Activated naive CD4-positive, alpha-beta T cell treated with anti-CD3 and anti-CD28 coated beads, Interleukin-2, amount 50 U/mL, for 16 hours (primary cell): ENCODE data around the gene ABHD12.
"Not testable (repeated sequence)": the region's sequence is repeated elsewhere in the genome, so short reads cannot be mapped to it uniquely, and the experiment has no call there.

Source experiments
- DNase-seq: peaks from one replicate; pipeline ENCODE4 v3.0.0-alpha.2; 2020

ABHD12 gene

GRCh38 chr20:25353353-25353746 is 37.3 kb downstream of the ABHD12 start:
- no peak for DNase-seq

- DNase-seq: no peak
Measured at GRCh38 chr20:25352746-25353145, 37.9 kb downstream of the ABHD12 start.

- no peak for DNase-seq
Measured at GRCh38 chr20:25351024-25351360, 39.6 kb downstream of the ABHD12 start.

- DNase-seq: no peak
Measured at GRCh38 chr20:25346349-25346748, 44.3 kb downstream of the ABHD12 start.

GRCh38 chr20:25345721-25346120 is 44.9 kb downstream of the ABHD12 start:
- DNase-seq: no peak

- DNase-seq: no peak
Measured at GRCh38 chr20:25344634-25345033, 46.0 kb downstream of the ABHD12 start.

- no peak for DNase-seq
Measured at GRCh38 chr20:25341716-25342680, 48.6 kb downstream of the ABHD12 start.

- no peak for DNase-seq
Measured at GRCh38 chr20:25340380-25340779, 50.3 kb downstream of the ABHD12 start.

GRCh38 chr20:25339608-25340007 is 51.0 kb downstream of the ABHD12 start:
- DNase-seq: no peak

- no peak for DNase-seq
Measured at GRCh38 chr20:25338112-25339023, 52.3 kb downstream of the ABHD12 start.

- no peak for DNase-seq
Measured at GRCh38 chr20:25336561-25337422, 53.8 kb downstream of the ABHD12 start.

GRCh38 chr20:25334972-25335371 is 55.7 kb downstream of the ABHD12 start:
- not testable (repeated sequence) for DNase-seq

- no peak for DNase-seq
Measured at GRCh38 chr20:25328954-25329498, 61.6 kb downstream of the ABHD12 start.

- no peak for DNase-seq
Measured at GRCh38 chr20:25327521-25328235, 63.0 kb downstream of the ABHD12 start.

GRCh38 chr20:25325997-25326396 is 64.6 kb downstream of the ABHD12 start:
- DNase-seq: no peak

- DNase-seq: no peak
Measured at GRCh38 chr20:25325073-25325472, 65.6 kb downstream of the ABHD12 start.

- no peak for DNase-seq
Measured at GRCh38 chr20:25324412-25324811, 66.2 kb downstream of the ABHD12 start.

- DNase-seq: no peak
Measured at GRCh38 chr20:25323496-25324246, 67.0 kb downstream of the ABHD12 start.

GRCh38 chr20:25321991-25322390 is 68.6 kb downstream of the ABHD12 start:
- DNase-seq: no peak

- DNase-seq: peak; percentile 5
Measured at GRCh38 chr20:25321262-25321831, 69.3 kb downstream of the ABHD12 start.
